ENCODE results near the gene IGLL5.

IGLL5 gene

DNA sequence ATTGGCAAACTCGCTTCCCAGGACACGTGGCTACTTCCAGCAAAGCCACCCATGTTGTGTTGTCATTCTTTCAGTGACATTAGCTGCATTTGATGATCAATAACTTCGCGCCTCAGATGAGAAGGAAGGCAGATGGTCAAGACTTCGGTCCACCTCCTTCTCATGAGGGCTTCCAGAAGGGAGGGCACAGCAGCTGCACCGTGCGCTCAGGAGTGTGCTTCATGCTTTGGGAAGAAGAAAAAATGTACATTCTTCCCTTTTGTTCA lies 25.3 kb downstream of the IGLL5 start:
- Mint-ChIP-seq H3K27me3 (ENCODE audit: low read depth) (peaks cover 27% of the 10 kb centered on the region), H3K4me1 (peaks cover 11% of the 10 kb centered on the region), H3K36me3 (ENCODE audit: low read depth) (no peaks in the 10 kb centered on the region), H3K9me3 (no peaks in the 10 kb centered on the region), H3K4me3 (no peak overlapping the region), H3K27ac (no peak overlapping the region)
- TF ChIP-seq, protein P1, sequence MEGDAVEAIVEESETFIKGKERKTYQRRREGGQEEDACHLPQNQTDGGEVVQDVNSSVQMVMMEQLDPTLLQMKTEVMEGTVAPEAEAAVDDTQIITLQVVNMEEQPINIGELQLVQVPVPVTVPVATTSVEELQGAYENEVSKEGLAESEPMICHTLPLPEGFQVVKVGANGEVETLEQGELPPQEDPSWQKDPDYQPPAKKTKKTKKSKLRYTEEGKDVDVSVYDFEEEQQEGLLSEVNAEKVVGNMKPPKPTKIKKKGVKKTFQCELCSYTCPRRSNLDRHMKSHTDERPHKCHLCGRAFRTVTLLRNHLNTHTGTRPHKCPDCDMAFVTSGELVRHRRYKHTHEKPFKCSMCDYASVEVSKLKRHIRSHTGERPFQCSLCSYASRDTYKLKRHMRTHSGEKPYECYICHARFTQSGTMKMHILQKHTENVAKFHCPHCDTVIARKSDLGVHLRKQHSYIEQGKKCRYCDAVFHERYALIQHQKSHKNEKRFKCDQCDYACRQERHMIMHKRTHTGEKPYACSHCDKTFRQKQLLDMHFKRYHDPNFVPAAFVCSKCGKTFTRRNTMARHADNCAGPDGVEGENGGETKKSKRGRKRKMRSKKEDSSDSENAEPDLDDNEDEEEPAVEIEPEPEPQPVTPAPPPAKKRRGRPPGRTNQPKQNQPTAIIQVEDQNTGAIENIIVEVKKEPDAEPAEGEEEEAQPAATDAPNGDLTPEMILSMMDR (IDR thresholded peaks at IDR 0.05; ENCODE audit: unreplicated experiment in 3 of 3) = no peak

DNA sequence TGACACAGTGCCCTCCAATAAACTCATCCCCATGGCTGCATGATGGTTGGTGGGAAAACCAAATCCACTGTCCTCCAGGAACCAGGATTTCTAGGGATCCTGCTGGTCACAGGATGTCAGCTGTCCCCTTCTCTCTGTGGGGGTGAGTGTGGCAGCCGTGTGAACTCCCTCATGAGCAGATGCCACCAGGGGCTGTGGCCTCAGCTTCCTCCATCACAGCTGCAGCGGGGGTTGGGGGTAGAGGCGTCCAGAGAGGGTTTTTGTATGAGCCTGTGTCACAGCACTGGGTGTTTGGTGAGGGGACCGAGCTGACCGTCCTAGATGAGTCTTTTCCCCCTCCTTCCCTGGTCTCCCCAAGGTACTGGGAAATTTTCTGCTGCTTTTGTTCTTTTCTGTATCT lies 26.4 kb downstream of the IGLL5 start:
- Mint-ChIP-seq H3K27me3 (ENCODE audit: low read depth) (peaks cover 26% of the 10 kb centered on the region), H3K4me1 (peaks cover 11% of the 10 kb centered on the region), H3K36me3 (ENCODE audit: low read depth) (no peaks in the 10 kb centered on the region), H3K4me3 (no peak overlapping the region), H3K9me3 (no peaks in the 10 kb centered on the region), H3K27ac (no peak overlapping the region)
- TF ChIP-seq, protein P1 (IDR thresholded peaks at IDR 0.05; ENCODE audit: unreplicated experiment in 3 of 3) = no peak

- peaks cover 22% of the 10 kb centered on the region for H3K27me3 Mint-ChIP-seq (ENCODE audit: low read depth)
Observed at GRCh38 chr22:22914726-22915669, 27.4 kb downstream of the IGLL5 start.

DNA sequence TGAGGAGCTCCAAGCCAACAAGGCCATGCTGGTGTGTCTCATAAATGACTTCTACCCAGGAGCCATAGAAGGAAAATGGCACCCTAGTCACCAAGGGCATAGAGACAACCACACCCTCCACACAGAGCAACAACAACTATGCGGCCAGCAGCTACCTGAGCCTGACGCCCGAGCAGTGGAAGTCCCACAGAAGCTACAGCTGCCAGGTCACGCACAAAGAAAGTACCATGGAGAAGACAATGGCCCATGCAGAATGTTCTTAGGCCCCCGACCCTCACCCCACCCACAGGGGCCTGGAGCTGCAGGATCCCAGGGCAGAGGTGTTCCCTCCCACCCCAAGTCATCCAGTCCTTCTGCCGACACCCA lies 28.0 kb downstream of the IGLL5 start:
- Mint-ChIP-seq H3K4me1 (peaks cover 11% of the 10 kb centered on the region), H3K27me3 (ENCODE audit: low read depth) (peaks cover 18% of the 10 kb centered on the region), H3K36me3 (ENCODE audit: low read depth) (no peaks in the 10 kb centered on the region), H3K27ac (no peak overlapping the region), H3K9me3 (no peaks in the 10 kb centered on the region), H3K4me3 (no peak overlapping the region)
- TF ChIP-seq, protein P1 (IDR thresholded peaks at IDR 0.05; ENCODE audit: unreplicated experiment in 3 of 3) = no peak

More at GRCh38 chr22:22914726-22915669, 27.4 kb downstream of the IGLL5 start:
- Mint-ChIP-seq H3K36me3 (ENCODE audit: low read depth) (no peaks in the 10 kb centered on the region), H3K9me3 (no peaks in the 10 kb centered on the region), H3K4me1 (peaks cover 11% of the 10 kb centered on the region), H3K4me3 (no peak overlapping the region), H3K27ac (no peak overlapping the region)
- TF ChIP-seq, protein P1 (IDR thresholded peaks at IDR 0.05; ENCODE audit: unreplicated experiment in 3 of 3) = no peak

- H3K27ac Mint-ChIP-seq = no peak overlapping the region
- no peaks in the 10 kb centered on the region for H3K36me3 Mint-ChIP-seq (ENCODE audit: low read depth)
- peaks cover 12% of the 10 kb centered on the region for H3K27me3 Mint-ChIP-seq (ENCODE audit: low read depth)
- H3K4me3 Mint-ChIP-seq = no peak overlapping the region
- TF ChIP-seq, protein P1 (IDR thresholded peaks at IDR 0.05; ENCODE audit: unreplicated experiment in 3 of 3) = no peak
- H3K4me1 Mint-ChIP-seq = peaks cover 11% of the 10 kb centered on the region
- no peaks in the 10 kb centered on the region for H3K9me3 Mint-ChIP-seq
Observed at GRCh38 chr22:22916215-22916951, 28.8 kb downstream of the IGLL5 start.
